NCI-H2029 treated with DMSO at 0.1 percent for 48 hours (cell line): Measurements from ENCODE around the gene CLSTN2.
A peak's percentile ranks its signal among the peaks of the same experiment; 100 is the strongest.

ENCODE experiments used
- DNase-seq: peaks from one replicate; lab custom pipeline; 2025; lab: John Stamatoyannopoulos, UW

Gene CLSTN2

GRCh38 chr3:140148824-140149390 is 213.9 kb downstream of the CLSTN2 start:
- DNase-seq: no peak

- no peak for DNase-seq
Observed at GRCh38 chr3:140151321-140151720, 216.3 kb downstream of the CLSTN2 start.

GRCh38 chr3:140152851-140153639 is 218.1 kb downstream of the CLSTN2 start:
- DNase-seq: peak; percentile 70

- DNase-seq: no peak
Observed at GRCh38 chr3:140153736-140154135, 218.8 kb downstream of the CLSTN2 start.

GRCh38 chr3:140157161-140157560 is 222.2 kb downstream of the CLSTN2 start:
- no peak for DNase-seq

- DNase-seq: no peak
Observed at GRCh38 chr3:140159646-140160045, 224.7 kb downstream of the CLSTN2 start.

GRCh38 chr3:140160553-140160952 is 225.6 kb downstream of the CLSTN2 start:
- no peak for DNase-seq

GRCh38 chr3:140162551-140162950 is 227.6 kb downstream of the CLSTN2 start:
- DNase-seq: no peak

GRCh38 chr3:140163159-140163763 is 228.3 kb downstream of the CLSTN2 start:
- no peak for DNase-seq

GRCh38 chr3:140164156-140164555 is 229.2 kb downstream of the CLSTN2 start:
- no peak for DNase-seq

GRCh38 chr3:140164922-140165590 is 230.1 kb downstream of the CLSTN2 start:
- DNase-seq: no peak

- DNase-seq: no peak
Observed at GRCh38 chr3:140165781-140166180, 230.8 kb downstream of the CLSTN2 start.

- DNase-seq: no peak
Observed at GRCh38 chr3:140166861-140167599, 232.0 kb downstream of the CLSTN2 start.

GRCh38 chr3:140167600-140168281 is 232.8 kb downstream of the CLSTN2 start:
- no peak for DNase-seq

- no peak for DNase-seq
Observed at GRCh38 chr3:140170612-140171011, 235.6 kb downstream of the CLSTN2 start.

- no peak for DNase-seq
Observed at GRCh38 chr3:140176526-140176925, 241.5 kb downstream of the CLSTN2 start.

- DNase-seq: no peak
Observed at GRCh38 chr3:140177943-140178342, 243.0 kb downstream of the CLSTN2 start.

- no peak for DNase-seq
Observed at GRCh38 chr3:140178482-140178881, 243.5 kb downstream of the CLSTN2 start.

GRCh38 chr3:140180603-140181002 is 245.6 kb downstream of the CLSTN2 start:
- DNase-seq: no peak

GRCh38 chr3:140185375-140185774 is 250.4 kb downstream of the CLSTN2 start:
- DNase-seq: no peak

GRCh38 chr3:140186421-140186920 is 251.5 kb downstream of the CLSTN2 start:
- peak; percentile 95 for DNase-seq
